NCI-H146 treated with DMSO at 0.1 percent for 48 hours (cell line): ENCODE measurements around the gene ZMYND8.
"Not testable (repeated sequence)": the region's sequence is repeated elsewhere in the genome, so short reads cannot be mapped to it uniquely, and the experiment has no call there.

Experiments used
- DNase-seq: peaks from one replicate; lab custom pipeline; 2025; ENCODE audit not compliant: unreplicated experiment; lab: John Stamatoyannopoulos, UW

Gene ZMYND8

GRCh38 chr20:47266847-47267515 is 89.5 kb downstream of the ZMYND8 start:
- no peak for DNase-seq

DNA sequence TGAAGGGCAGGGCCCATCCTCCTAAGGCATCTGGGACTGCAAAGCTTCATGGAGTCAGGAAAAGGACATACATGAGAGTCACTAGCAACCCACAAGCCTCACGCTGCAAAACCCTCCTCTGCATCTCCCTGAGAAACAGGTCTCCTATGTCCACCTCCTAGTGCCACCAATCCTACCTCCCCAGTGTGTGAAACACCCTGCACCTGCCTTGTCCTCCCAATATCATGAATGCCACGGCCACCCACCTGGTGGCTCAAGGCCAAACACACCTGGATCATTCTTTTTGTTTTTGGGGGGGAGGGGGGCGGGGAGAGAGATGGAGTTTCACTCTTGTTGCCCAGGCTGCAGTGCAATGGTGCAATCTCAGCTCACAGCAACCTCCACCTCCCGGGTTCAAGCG is 90.5 kb downstream of the ZMYND8 start:
- DNase-seq = peak; percentile 88

- DNase-seq = no peak
Measured at GRCh38 chr20:47265214-47265613, 91.3 kb downstream of the ZMYND8 start.

GRCh38 chr20:47264137-47264769 is 92.2 kb downstream of the ZMYND8 start:
- not testable (repeated sequence) for DNase-seq

DNA sequence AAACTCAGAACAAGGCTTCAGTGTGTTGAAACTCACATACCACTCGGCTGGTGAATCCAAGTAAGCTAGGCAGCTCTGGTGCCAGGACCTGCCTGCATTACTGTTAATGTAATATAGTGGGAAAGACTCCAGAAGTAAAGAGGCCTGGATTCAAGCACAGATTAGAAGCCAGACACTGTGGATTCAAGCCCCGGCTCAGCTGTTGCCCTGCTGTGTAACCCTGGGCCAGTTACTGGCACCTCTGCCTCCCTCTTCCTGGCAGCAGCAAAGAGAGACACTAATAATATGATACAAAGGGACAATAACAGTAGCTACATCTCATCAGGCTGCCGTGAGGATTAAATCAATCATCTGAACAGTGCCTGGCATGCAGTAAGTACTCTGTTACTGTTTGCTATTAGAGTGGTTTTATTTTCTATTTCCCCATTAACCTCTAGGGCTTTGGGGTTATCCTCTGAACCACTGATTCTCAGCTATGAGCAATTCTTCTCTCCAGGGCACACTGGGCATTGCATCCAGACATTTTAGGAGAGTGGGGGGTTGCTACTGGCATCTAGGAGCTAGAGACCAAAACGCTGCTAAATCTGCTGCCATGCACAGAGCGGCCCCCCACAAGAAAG is 92.9 kb downstream of the ZMYND8 start:
- DNase-seq = no peak

GRCh38 chr20:47263080-47263464 is 93.4 kb downstream of the ZMYND8 start:
- DNase-seq = no peak

DNA sequence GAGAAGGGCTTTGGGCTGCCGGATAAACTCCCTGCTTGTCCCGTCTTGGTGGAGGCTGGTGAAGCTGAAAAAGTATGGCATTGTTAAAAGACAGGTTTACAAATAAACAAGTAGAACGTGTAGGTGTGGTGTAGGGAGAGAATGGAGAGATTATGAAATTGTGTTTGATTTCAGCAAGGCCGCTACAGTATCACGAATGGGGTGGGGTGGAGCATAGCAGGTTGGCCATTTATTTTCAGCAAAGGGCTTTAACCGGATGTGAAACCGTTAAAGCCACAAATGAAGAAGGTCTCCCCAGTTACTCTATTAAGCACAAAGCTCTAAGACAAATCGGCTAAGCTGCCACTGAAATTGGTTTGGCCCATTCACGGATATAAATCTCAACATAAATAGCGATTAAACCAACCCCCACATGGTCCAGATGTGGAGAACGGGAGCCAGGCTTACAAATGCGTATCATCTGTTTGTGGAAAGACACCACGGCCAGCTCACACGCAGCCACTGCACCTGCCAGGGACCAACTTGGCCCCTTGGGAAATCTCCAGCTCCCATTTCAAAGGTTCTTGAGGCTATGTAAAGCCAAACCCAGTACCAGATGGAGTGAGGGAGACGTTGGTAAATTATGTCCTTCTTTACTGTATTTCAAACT is 94.0 kb downstream of the ZMYND8 start:
- no peak for DNase-seq

DNA sequence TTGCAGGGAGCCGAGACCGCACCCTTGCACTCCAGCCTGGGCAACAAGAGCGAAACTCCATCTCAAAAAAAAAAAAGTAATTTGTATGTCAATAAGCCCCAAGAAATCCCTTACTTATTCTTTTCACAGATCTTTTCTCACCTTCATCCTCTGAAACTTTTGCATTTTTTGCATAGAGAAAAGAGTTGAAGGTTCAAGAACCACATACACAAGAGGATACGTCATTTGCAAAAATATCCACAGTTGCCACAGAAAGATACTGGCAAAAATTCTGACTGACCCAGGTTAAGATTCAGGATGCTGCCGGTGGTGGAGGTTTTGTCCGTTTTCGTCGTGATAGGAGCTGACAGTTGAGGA is 94.5 kb downstream of the ZMYND8 start:
- no peak for DNase-seq

DNA sequence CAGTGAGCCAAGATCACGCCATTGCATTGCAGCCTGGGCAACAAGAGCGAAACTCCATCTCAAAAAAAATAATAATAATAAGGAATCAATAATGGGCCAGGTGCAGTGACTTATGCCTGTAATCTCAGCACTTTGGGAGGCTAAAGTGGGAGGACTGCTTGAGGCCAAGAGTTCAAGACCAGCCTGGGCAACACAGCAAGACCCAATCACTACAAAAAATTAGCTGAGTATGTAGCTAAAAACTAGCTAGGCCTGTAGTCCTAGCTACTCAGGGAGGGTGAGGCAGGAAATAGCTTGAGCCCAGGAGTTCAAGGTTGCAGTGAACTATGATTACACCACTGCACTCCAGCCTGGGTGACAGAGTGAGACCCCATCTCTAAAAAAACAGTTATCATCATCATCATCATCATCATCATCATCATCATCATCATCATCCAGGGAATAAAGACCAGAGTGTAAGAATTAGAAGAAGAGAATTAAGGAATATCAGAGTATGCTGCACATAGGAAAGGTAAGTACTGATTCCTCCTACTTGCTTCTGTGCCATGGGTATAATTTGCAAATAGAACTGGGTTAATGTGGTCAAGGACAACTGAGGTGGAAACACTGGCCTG is 95.2 kb downstream of the ZMYND8 start:
- not testable (repeated sequence) for DNase-seq

DNA sequence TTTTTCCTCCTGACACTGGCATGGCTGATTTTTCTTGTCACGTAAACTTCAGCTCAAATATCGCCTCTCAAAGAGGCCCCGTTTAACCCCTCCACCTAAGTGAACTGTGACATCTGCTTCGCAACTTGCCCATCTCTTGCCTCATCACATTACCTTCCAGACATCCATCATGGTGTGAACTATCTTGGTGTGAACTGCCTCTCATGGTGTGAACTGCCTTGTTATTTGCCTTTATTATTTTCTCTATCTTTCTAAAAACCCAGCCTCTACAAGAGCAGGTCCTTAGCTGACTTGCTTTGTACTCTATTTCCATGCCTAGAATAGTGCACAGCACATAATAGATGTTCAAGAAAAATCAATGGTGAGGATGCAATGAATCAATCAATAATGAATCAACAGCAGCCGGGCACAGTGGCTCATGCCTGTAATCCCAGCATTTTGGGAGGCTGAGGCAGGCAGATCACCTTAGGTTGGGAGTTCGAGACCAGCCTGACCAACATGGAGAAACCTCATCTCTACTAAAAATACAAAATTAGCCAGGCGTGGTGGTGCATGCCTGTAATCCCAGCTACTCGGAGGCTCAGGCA is 95.9 kb downstream of the ZMYND8 start:
- not testable (repeated sequence) for DNase-seq

- DNase-seq = no peak
Measured at GRCh38 chr20:47258745-47259695, 97.5 kb downstream of the ZMYND8 start.

GRCh38 chr20:47257771-47258170 is 98.7 kb downstream of the ZMYND8 start:
- no peak for DNase-seq

DNA sequence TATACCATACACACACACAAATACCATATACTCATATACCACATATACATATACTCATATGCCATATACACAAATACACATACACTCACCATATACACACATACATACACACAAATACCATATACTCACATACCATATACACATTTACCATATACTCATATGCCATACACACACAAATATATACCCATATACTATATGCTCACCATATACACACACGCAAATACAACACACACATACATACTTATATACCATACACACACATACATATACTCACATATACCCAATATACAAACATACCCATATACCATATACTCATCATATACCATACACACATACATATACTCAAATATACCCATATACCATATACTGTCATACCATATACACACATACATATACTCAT is 99.2 kb downstream of the ZMYND8 start:
- DNase-seq = no peak

- no peak for DNase-seq
Measured at GRCh38 chr20:47256668-47257236, 99.7 kb downstream of the ZMYND8 start.

DNA sequence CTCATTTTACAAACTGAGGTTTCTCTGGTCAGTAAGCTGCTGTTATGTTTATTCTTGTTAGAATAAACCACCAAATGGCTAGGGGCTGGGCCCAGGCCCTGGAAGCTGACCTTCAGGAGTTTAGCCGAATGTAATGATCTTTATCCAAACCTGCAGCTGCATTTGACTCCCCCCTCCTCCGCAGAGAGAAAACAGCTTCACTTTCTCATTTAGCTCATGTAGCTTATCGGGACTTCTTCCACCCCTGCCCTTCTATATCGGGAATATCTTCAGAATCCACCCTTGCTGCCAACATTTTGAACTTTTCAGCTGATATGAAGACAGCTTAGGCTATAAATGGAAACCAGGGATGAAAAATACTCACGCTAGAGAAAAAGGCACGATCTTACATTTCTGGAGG is 102.6 kb downstream of the ZMYND8 start:
- DNase-seq = no peak

DNA sequence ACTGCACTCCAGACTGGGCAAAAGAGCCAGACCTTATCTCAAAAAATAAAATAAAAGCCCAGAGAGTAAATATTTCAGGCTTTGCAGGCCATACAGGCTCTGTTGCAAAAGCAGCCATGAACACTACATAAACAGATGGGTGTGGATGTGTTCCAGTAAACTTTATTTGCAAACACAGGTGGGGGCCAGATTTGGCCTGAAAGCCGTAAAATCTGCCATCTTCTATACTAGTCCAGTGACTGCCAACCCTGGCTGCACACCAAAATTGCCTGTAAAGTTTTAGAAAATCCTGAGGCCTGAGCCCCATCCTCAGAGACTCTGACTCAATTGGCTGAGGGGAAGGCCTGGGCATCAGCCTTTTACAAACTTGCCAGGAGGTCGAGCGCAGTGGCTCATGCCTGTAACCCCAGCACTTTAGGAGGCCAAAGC is 103.6 kb downstream of the ZMYND8 start:
- DNase-seq = no peak

DNA sequence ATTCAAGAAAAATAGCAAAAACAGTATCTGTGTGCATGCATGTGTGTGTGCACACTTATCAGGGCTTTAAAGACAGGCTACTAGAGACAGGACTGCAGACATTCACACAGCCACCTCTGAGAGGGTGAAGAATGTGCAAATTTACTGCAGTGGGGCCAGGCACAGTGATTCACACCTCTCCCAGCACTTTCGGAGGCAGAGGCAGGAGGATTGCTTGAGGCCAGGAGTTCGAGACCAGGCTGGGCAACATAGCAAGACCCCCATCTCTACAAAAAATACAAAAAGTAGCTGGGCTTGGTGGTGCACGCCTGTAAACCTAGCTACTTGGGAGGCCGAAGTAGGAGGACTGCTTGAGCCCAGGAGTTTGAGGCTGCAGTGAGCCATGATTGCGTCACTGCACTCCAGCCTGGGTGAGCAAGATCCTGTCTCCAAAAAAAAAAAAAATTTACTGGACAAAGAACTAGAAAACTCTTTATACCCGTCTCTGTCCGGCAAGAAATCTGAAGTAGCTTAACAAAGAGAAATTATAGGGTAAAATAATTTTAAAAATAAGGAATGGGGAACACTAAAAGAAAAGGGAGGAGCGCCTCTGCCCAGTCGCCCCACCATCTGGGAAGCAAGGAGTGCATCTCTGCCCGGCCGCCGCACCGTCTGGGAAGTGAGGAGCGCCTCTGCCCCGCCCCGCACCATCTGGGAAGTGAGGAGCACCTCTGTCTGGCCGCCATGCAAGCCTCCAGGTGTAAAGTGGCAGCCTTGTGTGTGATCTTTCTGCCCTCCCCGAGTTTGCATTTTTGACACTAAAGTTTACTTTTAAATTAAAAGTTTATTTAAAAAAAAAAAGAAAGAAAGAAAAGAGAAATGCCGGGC is 105.1 kb downstream of the ZMYND8 start:
- DNase-seq = no peak

- DNase-seq = no peak
Measured at GRCh38 chr20:47250360-47250759, 106.1 kb downstream of the ZMYND8 start.

DNA sequence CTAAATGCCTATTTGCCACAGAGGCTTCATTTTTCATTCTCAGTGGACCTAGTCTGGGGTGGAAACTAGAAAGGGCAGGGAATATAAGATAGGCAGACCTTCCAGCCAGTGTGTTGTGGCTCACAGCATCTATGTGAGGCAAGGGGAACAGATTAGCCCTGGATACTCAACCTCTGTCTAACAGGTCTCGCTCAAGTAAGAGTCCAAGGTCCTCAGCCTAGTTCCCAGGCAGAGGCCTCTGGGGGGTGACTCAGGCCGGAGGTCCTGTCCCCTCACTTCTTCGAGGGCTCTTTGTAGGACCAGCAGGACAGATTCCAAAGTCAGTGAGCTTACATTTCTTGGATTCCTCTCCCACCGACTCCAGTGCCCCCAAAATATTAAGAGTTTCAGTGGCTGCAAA is 106.6 kb downstream of the ZMYND8 start:
- no peak for DNase-seq
